H9 (cell line): ENCODE measurements around the gene KDM4C. TPM values are rescaled to one million over a fixed set of nuclear protein-coding genes. Genes with fewer than 3 reads are reported as not detected.
A peak's percentile ranks its signal among the peaks of the same experiment; 100 is the strongest.

ENCODE experiments used
- DNase-seq: peaks from one replicate; pipeline ENCODE4 v3.0.0-alpha.2; 2017
- H2AFZ ChIP-seq: one replicate; pipeline ENCODE4 v1.6.1; 2013; ENCODE audit warnings: mild to moderate bottlenecking, low read length, control low read depth, moderate library complexity
- H2AK5ac ChIP-seq: 2 replicates; pipeline ENCODE4 v1.6.1; 2013; ENCODE audit warnings: low read length, control low read depth, mixed read lengths; ENCODE audit not compliant: insufficient read length
- H2BK120ac ChIP-seq: one replicate; pipeline ENCODE4 v1.6.1; 2013; ENCODE audit warnings: low read depth, mild to moderate bottlenecking, low read length, control low read depth, inconsistent platforms; ENCODE audit not compliant: poor library complexity, severe bottlenecking
- H2BK12ac ChIP-seq: 2 replicates; pipeline ENCODE4 v1.6.1; 2013; ENCODE audit warnings: low read length, control low read depth, mixed read lengths, low read depth; ENCODE audit not compliant: insufficient read length
- H2BK15ac ChIP-seq: 2 replicates; pipeline ENCODE4 v1.6.1; 2013; ENCODE audit warnings: low read depth, low read length, control low read depth
- H2BK20ac ChIP-seq: one replicate; pipeline ENCODE4 v1.6.1; 2013; ENCODE audit warnings: low read depth, mild to moderate bottlenecking, low read length, control low read depth, inconsistent platforms; ENCODE audit not compliant: poor library complexity, severe bottlenecking
- H2BK5ac ChIP-seq: 2 replicates; pipeline ENCODE4 v1.6.1; 2013; ENCODE audit warnings: low read length, control low read depth, mixed read lengths; ENCODE audit not compliant: insufficient read length
- H3K14ac ChIP-seq: 2 replicates; pipeline ENCODE4 v1.6.1; 2013; ENCODE audit warnings: low read length, control low read depth; ENCODE audit not compliant: insufficient read depth
- H3K18ac ChIP-seq: 2 replicates; pipeline ENCODE4 v1.6.1; 2013; ENCODE audit warnings: low read depth, mild to moderate bottlenecking, mixed read lengths, low read length, control low read depth; ENCODE audit not compliant: insufficient read length
- H3K23ac ChIP-seq: 2 replicates; pipeline ENCODE4 v1.6.1; 2013; ENCODE audit warnings: low read length, control low read depth, mixed read lengths, low read depth; ENCODE audit not compliant: insufficient read length
- H3K23me2 ChIP-seq: 2 replicates; pipeline ENCODE4 v1.6.1; 2013; ENCODE audit warnings: low read depth, mild to moderate bottlenecking, mixed read lengths, low read length, control low read depth; ENCODE audit not compliant: insufficient read length, poor library complexity, severe bottlenecking
- H3K27ac ChIP-seq: 2 replicates; pipeline ENCODE4 v1.5.1; 2013; ENCODE audit warnings: low read length, control low read depth, mixed read lengths, low read depth; ENCODE audit not compliant: insufficient read length
- H3K27me3 ChIP-seq: 2 replicates; pipeline ENCODE4 v1.6.1; 2013; ENCODE audit warnings: low read length, control low read depth, inconsistent platforms; ENCODE audit not compliant: insufficient read depth
- H3K4ac ChIP-seq: 2 replicates; pipeline ENCODE4 v1.6.1; 2013; ENCODE audit warnings: low read depth, mild to moderate bottlenecking, control low read depth, inconsistent platforms, low read length, moderate library complexity
- H3K4me1 ChIP-seq: 2 replicates; pipeline ENCODE4 v1.6.1; 2013; ENCODE audit warnings: low read length, control low read depth, inconsistent platforms; ENCODE audit not compliant: insufficient read depth
- H3K4me2 ChIP-seq: 2 replicates; pipeline ENCODE4 v1.6.1; 2013; ENCODE audit warnings: low read length, control low read depth, mixed read lengths; ENCODE audit not compliant: insufficient read length, insufficient read depth
- H3K56ac ChIP-seq: 2 replicates; pipeline ENCODE4 v1.6.1; 2013; ENCODE audit warnings: low read depth, mild to moderate bottlenecking, mixed read lengths, low read length, control low read depth; ENCODE audit not compliant: insufficient read length
- H3K79me1 ChIP-seq: 2 replicates; pipeline ENCODE4 v1.6.1; 2013; ENCODE audit warnings: low read depth, mild to moderate bottlenecking, moderate library complexity, low read length, control low read depth, inconsistent platforms; ENCODE audit not compliant: insufficient read depth, poor library complexity, severe bottlenecking
- H3K79me2 ChIP-seq: 2 replicates; pipeline ENCODE4 v1.6.1; 2013; ENCODE audit warnings: low read length, control low read depth, inconsistent platforms; ENCODE audit not compliant: insufficient read depth
- H3K9ac ChIP-seq: 2 replicates; pipeline ENCODE4 v1.6.1; 2013; ENCODE audit warnings: low read length, control low read depth, mixed read lengths; ENCODE audit not compliant: insufficient read length; ENCODE audit errors: extremely low read depth
- H3K9me3 ChIP-seq: one replicate; pipeline ENCODE4 v1.6.1; 2013; ENCODE audit warnings: low read depth, low read length, inconsistent platforms; ENCODE audit not compliant: control insufficient read depth
- H3T11ph ChIP-seq: one replicate; pipeline ENCODE4 v1.6.1; 2013; ENCODE audit warnings: mild to moderate bottlenecking, low read length, control low read depth, inconsistent platforms
- H4K20me1 ChIP-seq: one replicate; pipeline ENCODE4 v1.6.1; 2013; ENCODE audit not compliant: control insufficient read depth, insufficient read length, insufficient read depth
- H4K5ac ChIP-seq: 2 replicates; pipeline ENCODE4 v1.6.1; 2013; ENCODE audit warnings: low read depth, mild to moderate bottlenecking, mixed read lengths, low read length, control low read depth; ENCODE audit not compliant: insufficient read length
- H4K8ac ChIP-seq: replicated peaks from 2 replicates; pipeline ENCODE4 v1.6.1; 2013; ENCODE audit warnings: low read length, control low read depth, mixed read lengths, low read depth; ENCODE audit not compliant: insufficient read length
- H4K91ac ChIP-seq: 2 replicates; pipeline ENCODE4 v1.6.1; 2013; ENCODE audit warnings: low read depth, mild to moderate bottlenecking, moderate library complexity, mixed read lengths, low read length, control low read depth; ENCODE audit not compliant: insufficient read length
- H3K27ac Mint-ChIP-seq, 3 experiments: 2 replicates in 2 of 3; 3 replicates in 1 of 3; pipeline ENCODE4 v1.8.0; 2020 to 2021; ENCODE audit warnings: mixed read lengths in 3 of 3, mild to moderate bottlenecking in 1 of 3, moderate library complexity in 1 of 3
- H3K27me3 Mint-ChIP-seq: 2 replicates; pipeline ENCODE4 v1.8.0; 2021; ENCODE audit warnings: low read depth, mild to moderate bottlenecking, moderate library complexity, mixed read lengths
- H3K36me3 Mint-ChIP-seq, 3 experiments: 2 replicates in 2 of 3; 3 replicates in 1 of 3; pipeline ENCODE4 v1.8.0; 2020 to 2021; ENCODE audit warnings: low read depth in 3 of 3, mixed read lengths in 3 of 3; ENCODE audit not compliant: insufficient read depth in 1 of 3
- H3K4me1 Mint-ChIP-seq, 2 experiments: 2 replicates each; pipeline ENCODE4 v1.8.0; 2020; ENCODE audit warnings: mixed read lengths in 2 of 2
- H3K4me3 Mint-ChIP-seq, 2 experiments: 2 replicates in 1 of 2; 3 replicates in 1 of 2; pipeline ENCODE4 v1.8.0; 2020 to 2021; ENCODE audit warnings: mild to moderate bottlenecking in 2 of 2, mixed read lengths in 2 of 2, moderate library complexity in 1 of 2
- H3K9me3 Mint-ChIP-seq, 2 experiments: 2 replicates in 1 of 2; 3 replicates in 1 of 2; pipeline ENCODE4 v1.8.0; 2020; ENCODE audit warnings: mild to moderate bottlenecking in 2 of 2, mixed read lengths in 2 of 2, moderate library complexity in 1 of 2
- WGBS: extraction: QIAGEN DNeasy Blood & Tissue Kit; methylation state at CpG from one replicate; pipeline ENCODE4 v1.1.7; 2013; ENCODE audit warnings: missing lambda C conversion rate, low lambda C conversion rate, mixed read lengths; ENCODE audit not compliant: insufficient read length; ENCODE audit errors: extremely low coverage; 5-methylcytosine and 5-hydroxymethylcytosine counted together
- total RNA-seq: library from RNA; stranded (reverse); gene quantifications from 2 replicates; pipeline ENCODE4 v1.2.1, GENCODE V29; 2021
- TF ChIP-seq, protein P1 (sequence below): fragments of 200-600 bp; sonication (generic); conservative IDR thresholded peaks from 3 replicates; pipeline ENCODE4 v1.8.0; 2021; ENCODE audit warnings: antibody characterized with exemption, mild to moderate bottlenecking

The KDM4C gene
- total RNA-seq, 1 experiment from 2014 or later = 24.0 TPM

DNA sequence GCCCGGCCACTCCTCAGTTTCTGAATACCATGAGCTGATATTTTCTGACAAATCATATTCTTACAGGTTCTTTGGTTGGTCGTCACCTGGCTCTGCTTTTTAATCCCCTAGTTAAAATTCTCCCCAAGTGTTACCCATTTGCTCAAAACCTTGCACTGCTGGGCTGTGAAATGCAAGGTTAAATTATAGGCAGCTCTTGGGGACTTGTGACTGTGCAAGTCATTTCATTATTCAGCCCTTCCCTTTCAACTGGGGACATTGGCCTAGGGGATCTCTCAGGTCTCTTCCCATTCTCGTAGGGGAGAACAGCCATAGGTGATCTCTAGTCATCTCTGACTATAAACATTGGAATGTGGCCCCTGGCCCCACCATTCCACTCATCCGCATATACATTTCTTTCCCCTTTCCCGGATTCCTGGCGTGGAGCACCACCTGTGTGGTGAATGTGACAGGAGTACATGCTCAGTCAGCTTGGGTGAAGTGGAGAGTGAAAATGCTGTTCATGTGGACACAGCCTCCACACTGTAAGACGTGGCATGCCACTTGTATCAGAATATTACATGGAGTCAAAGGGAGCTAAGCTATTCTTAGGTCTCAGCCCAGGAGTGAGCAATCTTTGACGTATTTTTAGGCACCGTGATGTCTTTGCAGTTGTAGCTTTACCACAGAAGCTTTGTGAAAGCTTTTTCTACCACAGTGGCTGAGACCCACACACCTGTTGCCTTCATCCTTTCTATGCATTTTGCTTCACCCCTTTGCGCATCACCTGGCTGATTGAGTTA, 386.7 kb downstream of the KDM4C start:
- no peak overlapping the region for H3K4ac ChIP-seq
- no peak overlapping the region for H3K18ac ChIP-seq
- H3K4me1 ChIP-seq = no peaks in the 10 kb centered on the region; the same call in 1 of the 2 replicates
- H3K56ac ChIP-seq = no peak overlapping the region
- no peaks in the 10 kb centered on the region for H3K23me2 ChIP-seq
- no peak overlapping the region for H3K4me3 Mint-ChIP-seq
- H2BK15ac ChIP-seq = no peak overlapping the region
- no peak for DNase-seq
- no peaks in the 10 kb centered on the region for H3K9me3 Mint-ChIP-seq
- no peak overlapping the region for H3K14ac ChIP-seq
- no peaks in the 10 kb centered on the region for H4K20me1 ChIP-seq
- no peaks in the 10 kb centered on the region for H3K79me2 ChIP-seq
- no peaks in the 10 kb centered on the region for H3K27me3 ChIP-seq
- WGBS = no CpG with 5 or more reads among the region's 10 CpGs
- H3K36me3 Mint-ChIP-seq = no peaks in the 10 kb centered on the region; a peak in 1 of 7 replicates
- H2BK5ac ChIP-seq = no peak overlapping the region
- no peak overlapping the region for H3K27ac ChIP-seq
- no peaks in the 10 kb centered on the region for H3K27me3 Mint-ChIP-seq
- H2BK12ac ChIP-seq = no peak overlapping the region
- TF ChIP-seq, protein P1, sequence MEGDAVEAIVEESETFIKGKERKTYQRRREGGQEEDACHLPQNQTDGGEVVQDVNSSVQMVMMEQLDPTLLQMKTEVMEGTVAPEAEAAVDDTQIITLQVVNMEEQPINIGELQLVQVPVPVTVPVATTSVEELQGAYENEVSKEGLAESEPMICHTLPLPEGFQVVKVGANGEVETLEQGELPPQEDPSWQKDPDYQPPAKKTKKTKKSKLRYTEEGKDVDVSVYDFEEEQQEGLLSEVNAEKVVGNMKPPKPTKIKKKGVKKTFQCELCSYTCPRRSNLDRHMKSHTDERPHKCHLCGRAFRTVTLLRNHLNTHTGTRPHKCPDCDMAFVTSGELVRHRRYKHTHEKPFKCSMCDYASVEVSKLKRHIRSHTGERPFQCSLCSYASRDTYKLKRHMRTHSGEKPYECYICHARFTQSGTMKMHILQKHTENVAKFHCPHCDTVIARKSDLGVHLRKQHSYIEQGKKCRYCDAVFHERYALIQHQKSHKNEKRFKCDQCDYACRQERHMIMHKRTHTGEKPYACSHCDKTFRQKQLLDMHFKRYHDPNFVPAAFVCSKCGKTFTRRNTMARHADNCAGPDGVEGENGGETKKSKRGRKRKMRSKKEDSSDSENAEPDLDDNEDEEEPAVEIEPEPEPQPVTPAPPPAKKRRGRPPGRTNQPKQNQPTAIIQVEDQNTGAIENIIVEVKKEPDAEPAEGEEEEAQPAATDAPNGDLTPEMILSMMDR = no peak
- no peak overlapping the region for H3K4me2 ChIP-seq
- H4K91ac ChIP-seq = no peak overlapping the region
- no peak overlapping the region for H2AFZ ChIP-seq
- H2BK120ac ChIP-seq = no peak overlapping the region
- H4K5ac ChIP-seq = no peak overlapping the region
- H3K9me3 ChIP-seq = no peaks in the 10 kb centered on the region
- H3K79me1 ChIP-seq = no peaks in the 10 kb centered on the region
- H4K8ac ChIP-seq = no peak overlapping the region
- H3K9ac ChIP-seq = no peak overlapping the region
- no peak overlapping the region for H2AK5ac ChIP-seq
- H3K23ac ChIP-seq = no peak overlapping the region
- H3K4me1 Mint-ChIP-seq = peaks cover 13 to 17% of the 10 kb centered on the region in 2 experiments
- no peak overlapping the region for H2BK20ac ChIP-seq
- no peak overlapping the region for H3T11ph ChIP-seq
- peak overlapping the region; percentile 29 to 87 (median 49); a peak in 4 of 7 replicates for H3K27ac Mint-ChIP-seq
